ENCODE results near the gene NUFIP1.
"Not testable (repeated sequence)": the region's sequence is repeated elsewhere in the genome, so short reads cannot be mapped to it uniquely, and the experiment has no call there.

Gene NUFIP1

DNA sequence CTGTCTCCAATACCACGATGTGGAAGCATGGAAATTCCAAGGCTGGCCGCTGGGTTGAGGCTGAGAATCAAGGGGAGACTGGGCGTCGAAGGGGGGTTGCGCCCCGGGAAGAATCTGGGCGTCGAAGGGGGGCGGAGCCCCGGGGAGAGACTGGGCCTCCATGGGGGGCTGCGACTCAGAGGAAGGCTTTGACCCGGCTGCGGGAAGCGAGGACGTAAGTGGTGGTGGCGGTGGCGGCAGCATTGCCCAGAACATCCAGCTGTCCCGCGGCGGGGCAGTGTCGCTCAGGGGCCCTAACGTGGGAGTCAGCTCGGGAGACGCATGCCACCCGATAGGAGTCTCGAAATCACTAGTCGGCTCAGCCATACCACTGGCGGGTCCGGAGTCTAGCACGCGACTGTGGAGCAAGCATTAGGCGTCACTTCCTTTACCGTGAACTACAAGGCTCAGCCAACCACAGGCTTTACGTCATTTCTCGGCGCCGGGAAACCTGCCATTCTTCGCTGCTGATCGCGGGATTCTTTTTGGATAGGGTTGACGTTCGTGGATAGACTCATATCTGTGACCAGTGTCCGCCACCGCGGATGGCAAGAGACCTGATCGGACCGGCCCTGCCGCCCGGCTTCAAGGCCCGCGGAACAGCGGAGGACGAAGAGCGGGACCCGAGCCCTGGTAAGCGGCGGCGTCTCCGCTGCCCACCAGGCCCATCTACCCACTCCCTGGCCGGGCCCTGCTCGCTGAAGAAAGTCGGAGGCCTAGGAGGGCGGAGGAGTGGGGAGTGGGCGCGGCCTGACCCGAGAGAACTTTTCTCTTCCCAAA lies at the start of gene NUFIP1, which contains the start of gene GPALPP1:
Gene NUFIP1 (minus strand): TSS at position 401 of the 819 bp plus-strand sequence. CDS start 35 bp downstream, at position 366.
Gene GPALPP1 (plus strand): TSS at position 468 of the 819 bp plus-strand sequence. CDS start 117 bp downstream, at position 585.
- peak; percentile 89 to 93 for DNase-seq

DNA sequence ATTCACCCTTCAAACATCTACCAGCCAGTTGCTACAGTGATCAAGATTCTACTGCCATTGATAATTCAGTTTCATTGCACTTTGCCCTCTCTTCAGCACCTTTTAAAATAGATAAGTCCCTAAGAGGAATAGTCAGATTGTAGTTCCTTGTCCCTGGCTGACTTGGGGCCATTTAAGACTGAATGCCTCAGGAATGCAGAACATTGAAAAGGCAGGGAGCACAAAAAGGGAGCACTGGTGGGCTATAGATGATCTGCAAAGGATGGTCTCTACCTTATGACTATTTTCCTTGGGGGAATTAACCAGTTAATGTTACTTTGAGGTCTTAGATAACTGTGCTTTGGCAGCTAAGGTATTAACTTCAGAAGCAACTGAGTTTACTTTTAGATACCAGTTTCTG lies 46.9 kb upstream of the NUFIP1 start:
- DNase-seq: no peak

DNA sequence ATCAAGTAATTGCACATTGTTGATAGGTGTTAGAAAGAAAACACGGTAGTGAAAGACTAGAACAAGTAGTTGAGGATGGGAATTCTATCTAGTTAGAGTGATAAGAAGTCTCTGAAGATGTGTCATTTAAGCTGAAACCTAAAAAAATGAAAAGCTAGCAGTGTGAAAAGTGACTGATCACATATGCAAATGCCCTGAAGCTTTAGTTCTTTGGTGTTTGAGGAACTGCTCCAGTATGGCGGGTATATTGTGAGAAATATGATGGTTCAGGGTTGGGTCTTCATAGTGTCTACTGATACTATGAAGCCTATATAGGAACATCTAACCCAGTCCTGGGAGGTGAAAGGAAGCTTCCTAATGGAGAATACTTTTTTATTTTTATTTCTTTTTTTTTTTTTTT lies 45.1 kb upstream of the NUFIP1 start:
- DNase-seq: no peak

- DNase-seq: no peak
Observed at GRCh38 chr13:45024847-45025246, 35.6 kb upstream of the NUFIP1 start.

DNA sequence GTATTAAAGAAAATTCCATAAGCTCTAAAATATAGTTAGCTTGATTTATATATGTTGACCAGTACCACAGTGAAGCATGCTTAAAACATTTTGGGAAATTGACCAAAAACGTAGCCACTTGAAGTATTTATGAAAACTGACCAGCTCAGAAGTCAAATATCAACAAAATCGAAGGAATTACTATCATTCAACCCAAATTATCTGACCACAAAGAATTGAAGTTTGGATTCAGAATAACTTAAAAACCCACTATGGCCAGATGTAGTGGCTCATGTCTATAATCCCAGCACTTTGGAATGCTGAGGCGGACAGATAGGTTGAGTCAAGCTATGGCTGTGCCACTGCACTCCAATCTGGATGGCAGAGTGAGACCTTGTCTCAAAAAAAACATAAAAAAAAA lies 32.0 kb upstream of the NUFIP1 start:
- no peak for DNase-seq

GRCh38 chr13:45019981-45020380 lies 30.7 kb upstream of the NUFIP1 start:
- DNase-seq: not testable (repeated sequence)

GRCh38 chr13:45016792-45017425 lies 27.6 kb upstream of the NUFIP1 start:
- DNase-seq: no peak

- DNase-seq: no peak
Observed at GRCh38 chr13:45015300-45015699, 26.0 kb upstream of the NUFIP1 start.

- no peak for DNase-seq
Observed at GRCh38 chr13:45011198-45011597, 21.9 kb upstream of the NUFIP1 start.

DNA sequence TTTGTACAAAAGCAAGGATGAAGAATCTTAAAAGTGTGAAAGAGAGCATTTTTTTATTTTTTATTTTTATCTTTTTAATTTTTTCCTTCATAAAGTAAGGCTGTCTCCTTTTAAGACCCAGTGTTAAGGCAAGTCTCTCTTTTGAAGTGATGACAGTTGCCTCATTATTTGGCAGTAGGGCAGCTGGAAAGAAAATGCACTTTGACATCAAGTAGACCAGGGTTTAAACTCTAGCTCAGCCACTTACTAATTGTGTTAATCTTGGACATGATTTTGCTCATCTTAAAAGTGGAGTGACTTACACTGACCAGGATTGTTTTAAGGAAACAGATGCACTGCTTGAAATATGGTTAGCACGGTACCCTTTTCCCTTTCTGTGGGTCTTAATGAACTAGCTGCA lies 18.6 kb upstream of the NUFIP1 start:
- no peak for DNase-seq

DNA sequence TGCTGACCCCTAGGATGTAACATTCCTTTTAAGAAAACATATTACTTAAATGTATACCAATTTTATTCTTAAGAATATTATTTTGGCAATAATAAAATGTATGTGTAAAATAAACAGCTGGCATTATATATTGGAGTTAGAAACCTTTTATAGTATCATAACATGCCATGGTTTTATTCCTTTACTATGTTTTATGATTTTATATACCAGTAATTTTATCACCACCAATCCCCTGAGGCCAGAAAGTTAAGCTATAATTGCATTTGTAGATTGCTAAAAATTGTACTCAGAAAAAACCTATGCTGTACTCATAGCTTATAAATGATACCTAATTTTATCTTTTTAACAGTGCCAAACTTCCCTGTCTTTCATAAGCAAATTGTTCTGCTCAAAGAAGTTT lies 18.0 kb upstream of the NUFIP1 start:
- no peak for DNase-seq

DNA sequence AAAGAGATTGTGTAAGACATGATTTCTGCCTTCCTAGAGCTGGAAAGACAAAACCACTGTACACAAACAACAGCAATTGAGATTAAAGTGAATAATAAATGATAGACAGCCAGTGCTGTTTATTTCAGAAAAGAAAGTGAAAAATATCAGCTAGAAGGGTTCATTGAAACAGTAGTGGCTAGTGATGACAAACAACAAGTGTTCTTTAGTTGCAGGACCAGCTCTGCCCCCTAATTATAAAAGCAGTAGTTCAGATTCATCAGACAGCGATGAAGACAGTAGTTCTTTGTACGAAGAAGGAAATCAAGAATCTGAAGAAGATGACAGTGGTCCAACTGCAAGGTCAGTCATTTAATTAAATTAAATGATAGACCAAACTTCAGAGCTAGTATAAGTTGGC lies 14.8 kb upstream of the NUFIP1 start:
- DNase-seq: no peak

DNA sequence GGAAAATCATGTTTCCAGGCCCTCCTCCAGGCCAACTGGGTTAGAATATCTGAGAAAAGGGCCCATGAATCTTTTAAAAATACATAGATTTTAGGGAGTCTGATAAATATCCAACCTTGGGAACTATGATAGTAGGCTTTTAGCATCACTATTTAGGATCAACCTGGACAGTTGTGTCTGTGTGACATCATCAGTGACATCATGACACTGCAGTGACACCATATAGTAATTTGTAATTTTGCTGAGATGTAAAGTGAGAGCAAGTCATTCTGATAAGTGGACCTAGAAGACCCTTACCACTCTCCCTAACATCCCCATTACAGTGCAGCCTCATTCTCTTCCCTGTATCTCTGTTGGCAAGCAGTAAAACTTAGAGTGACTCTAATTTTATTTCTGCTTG lies 14.1 kb upstream of the NUFIP1 start:
- DNase-seq: no peak

GRCh38 chr13:44989941-44990340 lies 670 bp upstream of the NUFIP1 start:
- DNase-seq: peak in 1 of 2 donors; percentile 10

- DNase-seq: no peak
Observed at GRCh38 chr13:44978328-44978727, 10.9 kb downstream of the NUFIP1 start.

GRCh38 chr13:44976949-44977583 lies 12.2 kb downstream of the NUFIP1 start:
- DNase-seq: no peak

DNA sequence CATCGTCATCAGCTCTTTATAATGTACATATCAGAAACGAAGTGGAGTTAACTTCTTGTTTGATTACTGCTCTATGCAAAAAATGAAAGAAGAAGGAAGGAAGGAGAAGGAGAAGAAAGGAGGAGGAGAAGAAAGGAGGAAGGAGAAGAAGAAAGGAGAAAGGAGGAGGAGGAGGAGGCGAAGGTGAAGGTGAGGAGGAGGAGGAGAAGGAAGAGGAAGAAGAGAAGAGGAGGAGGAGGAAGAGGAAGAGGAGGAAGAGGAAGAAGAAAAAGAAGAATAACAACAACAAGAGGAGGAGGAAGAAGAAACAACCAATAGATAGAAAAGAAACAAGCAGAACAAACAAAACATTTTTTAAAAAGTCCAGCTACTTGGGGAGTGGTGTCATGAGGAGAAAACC lies 13.1 kb downstream of the NUFIP1 start:
- DNase-seq: no peak

GRCh38 chr13:44974056-44974793 lies 15.0 kb downstream of the NUFIP1 start:
- no peak for DNase-seq

DNA sequence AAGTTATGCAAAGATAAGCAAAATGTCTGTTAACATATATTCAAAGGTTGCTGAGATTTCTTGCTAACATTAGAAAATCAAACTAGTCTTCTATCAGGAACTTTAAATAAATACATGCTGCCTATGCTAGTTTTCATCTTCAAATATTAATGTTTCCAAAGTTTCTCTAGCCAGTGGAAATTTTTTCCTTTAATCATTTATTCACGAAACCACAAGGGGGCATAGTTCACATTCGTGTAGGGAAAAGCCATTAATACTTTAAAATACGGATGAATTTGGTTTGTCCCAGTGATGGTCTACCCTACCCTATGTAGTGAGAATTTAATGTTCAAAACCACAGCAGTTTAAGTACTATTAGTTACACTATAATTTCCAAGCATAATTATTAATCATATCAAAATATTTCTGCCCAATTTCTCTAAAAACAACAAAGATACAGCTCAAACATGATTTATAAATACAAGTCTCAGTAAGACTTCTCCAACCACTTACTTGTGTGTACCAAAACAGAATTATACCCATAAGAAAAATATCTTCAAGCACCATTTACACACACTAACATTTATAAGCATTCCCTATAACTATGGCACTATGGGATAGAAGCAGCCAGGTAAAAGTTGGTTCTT lies 16.2 kb downstream of the NUFIP1 start:
- peak in 1 of 2 donors; percentile 30 for DNase-seq

DNA sequence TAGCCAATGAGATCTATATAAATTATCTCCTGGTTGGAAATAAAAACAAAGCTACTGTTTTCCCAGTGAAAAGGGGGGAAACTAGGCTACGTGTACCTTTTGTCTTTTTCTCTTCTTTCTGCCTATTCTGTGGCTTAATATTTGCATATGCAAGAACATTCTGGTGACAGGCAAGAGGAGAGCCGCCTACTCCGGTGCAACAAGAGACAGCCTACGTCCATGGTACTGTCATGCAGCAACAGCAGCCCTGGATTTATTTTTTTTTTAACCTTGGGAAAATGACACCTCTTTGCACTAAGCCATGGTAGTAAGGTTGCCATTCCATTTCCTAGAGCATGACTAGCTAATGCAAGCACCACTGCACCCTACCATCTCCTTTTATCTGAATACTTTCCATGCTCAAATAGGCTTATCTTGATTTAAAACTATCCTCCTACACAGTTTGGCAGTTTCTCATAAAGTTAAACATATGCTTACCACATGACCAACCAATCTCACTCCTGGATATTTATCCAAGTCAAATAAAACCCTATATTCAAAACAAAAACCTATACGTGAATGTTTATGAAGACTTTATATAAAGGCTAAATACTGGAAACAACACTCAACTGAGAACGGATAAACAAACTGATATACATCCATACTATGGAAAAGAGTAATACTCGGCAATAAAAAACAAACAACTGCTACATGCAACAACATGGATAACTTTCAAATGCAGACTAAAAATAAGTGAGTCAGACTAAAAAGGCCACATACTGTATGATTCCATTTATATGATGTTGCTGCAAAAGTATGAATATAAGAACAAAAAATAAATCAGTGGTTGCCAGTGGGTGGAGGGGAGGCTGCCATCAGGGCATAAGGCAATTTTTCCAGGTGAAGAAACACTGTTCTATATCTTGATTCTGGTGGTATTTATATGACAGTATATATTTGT lies 17.3 kb downstream of the NUFIP1 start:
- no peak for DNase-seq

Measured in CD4-positive, alpha-beta T cell treated with Interferon alpha-2 for 1 hour (primary cell).